HCT116 (cell line): ENCODE results near the gene SMCO4. TPM values are rescaled to one million over a fixed set of nuclear protein-coding genes. Genes with fewer than 3 reads are reported as not detected.

ENCODE experiments used
- ATAC-seq: fragments of 200-7000 bp; cut with Tn5 transposase; 2 replicates; pipeline ENCODE4 v1.9.1; 2020; ENCODE audit warnings: mild to moderate bottlenecking, moderate library complexity
- BruUV-seq: library from RNA; stranded (reverse); fragments of 400-500 nt; replicated peaks from 2 replicates; lab custom pipeline; 2021; lab: Mats Ljungman, UMichigan
- CTCF ChIA-PET: fragments of 300-600 bp; sonication (Branson Sonifier 250); formaldehyde crosslinking; loops from one replicate; lab custom pipeline; 2021; ENCODE audit warnings: antibody characterized with exemption; lab: Charles Lee
- POLR2A ChIA-PET: fragments of 300-600, 350-600 bp; sonication (Branson Sonifier 250); formaldehyde crosslinking; loops from one replicate; lab custom pipeline; 2021; ENCODE audit warnings: antibody characterized with exemption; lab: Charles Lee
- RAD21 ChIA-PET, 2 experiments: fragments of 300-600 bp; sonication (Branson Sonifier 250); formaldehyde crosslinking; loops; one replicate each; lab custom pipeline; 2023; ENCODE audit warnings: low total read pairs in 2 of 2; ENCODE audit not compliant: uncharacterized antibody in 2 of 2, unreplicated experiment in 2 of 2, low non-redundant PET in 1 of 2; lab: Charles Lee
- DNase-seq: peaks from one replicate; pipeline ENCODE4 v3.0.0-alpha.2; 2010; ENCODE audit warnings: low read depth, low spot score
- H2AFZ ChIP-seq: fragments of 200-600 bp; shearing (Covaris generic), sonication (generic); 2 replicates; pipeline ENCODE4 v1.6.1; 2017; ENCODE audit warnings: low read depth, mixed run types, mixed read lengths, antibody characterized with exemption, low read length; ENCODE audit not compliant: poor library complexity, severe bottlenecking
- H3K27ac ChIP-seq: 2 replicates; pipeline ENCODE4 v1.5.1; 2012; ENCODE audit warnings: low read depth, low read length
- H3K27me3 ChIP-seq: fragments of 200-600 bp; sonication (generic); 2 replicates; pipeline ENCODE4 v1.6.1; 2016; ENCODE audit warnings: mixed run types, low read length, mixed read lengths; ENCODE audit not compliant: insufficient read depth
- H3K36me3 ChIP-seq, 2 experiments: fragments of 200-500 bp in 1 of 2; fragments of 200-600 bp in 1 of 2; sonication (Bioruptor generic) in 1 of 2; sonication (generic) in 1 of 2; 2 replicates each; pipeline versions ENCODE4 v1.5.1 to v1.6.1; 2014 to 2016; ENCODE audit warnings: low read length in 2 of 2, inconsistent platforms in 1 of 2, mixed read lengths in 1 of 2, mixed run types in 1 of 2; ENCODE audit not compliant: insufficient read depth in 2 of 2, control insufficient read depth in 1 of 2
- H3K4me1 ChIP-seq, 2 experiments: fragments of 200-600 bp in 1 of 2; sonication (generic) in 1 of 2; 2 replicates each; pipeline versions ENCODE4 v1.5.1 to v1.6.1; 2012 to 2017; ENCODE audit warnings: low read length in 2 of 2, inconsistent platforms in 1 of 2, mild to moderate bottlenecking in 1 of 2, mixed read lengths in 1 of 2, mixed run types in 1 of 2, moderate library complexity in 1 of 2; ENCODE audit not compliant: insufficient read depth in 2 of 2, control insufficient read depth in 1 of 2
- H3K4me2 ChIP-seq: fragments of 200-600 bp; sonication (generic); 2 replicates; pipeline ENCODE4 v1.6.1; 2017; ENCODE audit warnings: mixed run types, low read length, mixed read lengths
- H3K4me3 ChIP-seq, 2 experiments: fragments of 200-600 bp in 1 of 2; sonication (generic) in 1 of 2; replicated peaks in 1 of 2; 2 replicates each; pipeline ENCODE4 v1.5.1; 2011 to 2016; ENCODE audit warnings: low read length in 2 of 2, control low read depth in 1 of 2, low read depth in 1 of 2, mild to moderate bottlenecking in 1 of 2, mixed read lengths in 1 of 2, mixed run types in 1 of 2
- H3K79me2 ChIP-seq: fragments of 200-600 bp; sonication (generic); 2 replicates; pipeline ENCODE4 v1.6.1; 2017; ENCODE audit warnings: mild to moderate bottlenecking, mixed run types, low read length, moderate library complexity, mixed read lengths; ENCODE audit not compliant: insufficient read depth
- H3K9ac ChIP-seq: fragments of 200-600 bp; sonication (generic); 2 replicates; pipeline ENCODE4 v1.6.1; 2016; ENCODE audit warnings: low read length, mixed read lengths
- H3K9me2 ChIP-seq: fragments of 200-600 bp; sonication (generic), shearing (Covaris generic); 2 replicates; pipeline ENCODE4 v1.6.1; 2017; ENCODE audit warnings: mixed run types, mild to moderate bottlenecking, moderate library complexity; ENCODE audit not compliant: insufficient read depth
- H3K9me3 ChIP-seq, 2 experiments: fragments of 200-500 bp in 1 of 2; fragments of 200-600 bp in 1 of 2; sonication (Bioruptor generic) in 1 of 2; sonication (generic) in 1 of 2; 2 replicates each; pipeline ENCODE4 v1.6.1; 2014 to 2017; ENCODE audit warnings: low read length in 2 of 2, mixed read lengths in 2 of 2, inconsistent platforms in 1 of 2, low read depth in 1 of 2, mild to moderate bottlenecking in 1 of 2, mixed run types in 1 of 2, moderate library complexity in 1 of 2; ENCODE audit not compliant: control insufficient read depth in 1 of 2, insufficient read depth in 1 of 2
- H4K20me1 ChIP-seq: fragments of 200-600 bp; sonication (generic), shearing (Covaris generic); 2 replicates; pipeline ENCODE4 v1.6.1; 2017; ENCODE audit warnings: mixed run types, mild to moderate bottlenecking, moderate library complexity; ENCODE audit not compliant: insufficient read depth
- CEBPB ChIP-seq: IDR thresholded peaks from 2 replicates; pipeline ENCODE4 v1.6.1; 2012; ENCODE audit warnings: low read depth
- EGR1 ChIP-seq: IDR thresholded peaks from 2 replicates; pipeline ENCODE4 v1.6.1; 2012; ENCODE audit warnings: low read depth
- ELF1 ChIP-seq: IDR thresholded peaks from 2 replicates; pipeline ENCODE4 v1.6.1; 2012; ENCODE audit warnings: low read depth, borderline replicate concordance
- EZH2 ChIP-seq: fragments of 200-600 bp; sonication (generic); IDR thresholded peaks from 2 replicates; pipeline ENCODE4 v1.6.1; 2017; ENCODE audit warnings: antibody characterized with exemption, mixed run types
- EZH2phosphoT487 ChIP-seq: fragments of 200-600 bp; IDR thresholded peaks from 2 replicates; pipeline ENCODE4 v1.6.1; 2018; ENCODE audit warnings: antibody characterized with exemption, borderline replicate concordance
- JUND ChIP-seq: IDR thresholded peaks from 2 replicates; pipeline ENCODE4 v1.6.1; 2012
- MAX ChIP-seq: IDR thresholded peaks from 2 replicates; pipeline ENCODE4 v1.6.1; 2012
- POLR2AphosphoS5 ChIP-seq: IDR thresholded peaks from 2 replicates; pipeline ENCODE4 v1.6.1; 2011; ENCODE audit warnings: mild to moderate bottlenecking, low read depth, low read length, moderate library complexity
- RAD21 ChIP-seq: IDR thresholded peaks from 2 replicates; pipeline ENCODE4 v1.6.1; 2012; ENCODE audit warnings: low read depth, mild to moderate bottlenecking
- SP1 ChIP-seq: IDR thresholded peaks from 2 replicates; pipeline ENCODE4 v1.6.1; 2012; ENCODE audit warnings: low read depth
- ZBTB33 ChIP-seq: IDR thresholded peaks from 2 replicates; pipeline ENCODE4 v1.6.1; 2011; ENCODE audit warnings: mild to moderate bottlenecking, low read length, moderate library complexity; ENCODE audit not compliant: insufficient replicate concordance; ENCODE audit errors: extremely low read depth
- ZFX ChIP-seq: fragments of 450-650 bp; IDR thresholded peaks from 2 replicates; pipeline ENCODE4 v1.6.1; 2017
- ZNF274 ChIP-seq: fragments of 200-500 bp; sonication (Bioruptor generic); IDR thresholded peaks from 2 replicates; pipeline ENCODE4 v1.6.1; 2014; ENCODE audit warnings: mild to moderate bottlenecking, low read depth, low read length, inconsistent platforms
- intact Hi-C: fragments of 100-400 bp; cut with micrococcal nuclease; formaldehyde crosslinking; loops from 2 replicates; pipeline ENCODE4 v1.10.0; 2022
- total RNA-seq: library from RNA; stranded (reverse); gene quantifications from one replicate; pipeline ENCODE4 v1.2.1, GENCODE V29; 2021; ENCODE audit not compliant: unreplicated experiment
- TF ChIP-seq, protein P1 (sequence below): IDR thresholded peaks from 2 replicates; pipeline ENCODE4 v1.6.1; 2012

The SMCO4 gene
- total RNA-seq, 1 experiment from 2014 or later, result 23.1 TPM

DNA sequence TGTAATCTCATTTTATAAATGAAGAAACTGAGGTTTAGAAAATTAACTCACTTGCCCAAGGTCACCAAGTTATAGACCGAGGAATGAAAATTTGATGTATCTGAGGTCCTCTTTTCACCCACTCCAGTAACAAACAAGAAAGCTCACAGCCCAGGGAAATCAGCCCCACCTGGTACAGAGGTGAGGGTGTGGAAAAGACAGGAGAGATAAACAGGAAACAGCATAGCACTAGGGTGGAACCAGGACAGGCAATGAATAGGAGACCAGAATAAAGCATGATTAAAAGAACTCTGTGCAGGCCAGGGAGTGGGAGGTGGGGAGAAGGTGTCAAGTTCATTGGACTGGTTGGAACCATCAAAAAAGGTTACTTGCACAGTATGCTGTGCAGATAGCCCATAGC is 46.2 kb upstream of the SMCO4 start:
- no peak overlapping the region for H3K9ac ChIP-seq
- peaks cover 0 to 9% of the 10 kb centered on the region in 2 experiments; a peak in 2 of 4 replicates for H3K4me1 ChIP-seq
- ChIA-PET POLR2A (no interaction called here), CTCF (no interaction called here)
- H3K36me3 ChIP-seq, result no peaks in the 10 kb centered on the region
- no peak for DNase-seq
- H3K27me3 ChIP-seq, result no peaks in the 10 kb centered on the region
- H3K27ac ChIP-seq, result no peak overlapping the region
- no TSS peak for BruUV-seq
- H3K9me2 ChIP-seq, result no peaks in the 10 kb centered on the region
- H2AFZ ChIP-seq, result no peak overlapping the region
- TF ChIP-seq ELF1 (no peak), EGR1 (no peak), ZBTB33 (no peak), RAD21 (no peak), EZH2 (no peak), MAX (no peak)
- TF ChIP-seq, all 23 proteins: peak for 0
- H4K20me1 ChIP-seq, result no peaks in the 10 kb centered on the region
- H3K9me3 ChIP-seq, result no peaks in the 10 kb centered on the region
- no peak for ATAC-seq
- intact Hi-C loops, result no loop called here
- no peak overlapping the region for H3K4me3 ChIP-seq
- H3K4me2 ChIP-seq, result no peak overlapping the region
- RAD21 ChIA-PET, result no interaction called here
- no peaks in the 10 kb centered on the region for H3K79me2 ChIP-seq

DNA sequence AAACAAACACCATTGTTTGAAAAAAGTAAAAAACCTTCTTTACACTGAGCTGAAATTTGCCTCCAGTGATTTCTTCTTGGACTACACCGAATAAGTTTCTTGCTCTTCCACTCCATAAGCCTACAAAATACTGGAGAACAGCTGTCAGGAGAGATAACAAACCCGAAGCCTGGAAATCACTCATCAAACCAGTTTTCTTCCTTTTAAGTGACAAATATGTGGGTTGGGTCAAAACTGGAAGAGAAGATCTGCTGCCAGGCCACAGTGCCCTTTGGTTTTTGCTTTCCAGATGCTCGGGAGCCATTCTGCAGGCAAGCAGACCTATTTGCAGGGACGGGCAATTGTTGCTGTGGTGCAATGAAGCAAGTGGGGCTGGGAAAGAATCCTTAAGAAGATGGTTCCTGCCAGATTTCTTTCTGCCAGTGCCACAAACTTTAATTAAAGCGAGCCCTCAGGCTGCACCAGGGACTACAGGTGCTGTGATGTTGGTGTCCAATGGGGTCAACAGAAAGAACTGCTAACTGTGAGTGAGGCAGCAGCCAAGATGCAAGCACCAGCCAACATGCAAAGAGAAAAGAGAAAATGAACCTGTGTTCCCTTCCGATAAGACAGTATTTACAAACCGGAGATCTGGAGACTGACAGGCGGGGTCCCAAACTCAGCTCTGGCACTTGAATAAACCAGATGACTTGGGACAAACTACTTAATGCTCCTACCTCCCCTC is 44.8 kb upstream of the SMCO4 start:
- H3K4me3 ChIP-seq, result no peak overlapping the region
- RAD21 ChIA-PET, result no interaction called here
- POLR2A ChIA-PET, result no interaction called here
- no peaks in the 10 kb centered on the region for H3K27me3 ChIP-seq
- H3K9me2 ChIP-seq, result no peaks in the 10 kb centered on the region
- H3K9ac ChIP-seq, result no peak overlapping the region
- H3K79me2 ChIP-seq, result no peaks in the 10 kb centered on the region
- H3K4me2 ChIP-seq, result no peak overlapping the region
- no peak for DNase-seq
- H4K20me1 ChIP-seq, result no peaks in the 10 kb centered on the region
- CTCF ChIA-PET, result no interaction called here
- no peak overlapping the region for H3K27ac ChIP-seq
- no TSS peak for BruUV-seq
- no peaks in the 10 kb centered on the region for H3K36me3 ChIP-seq
- intact Hi-C loops, result no loop called here
- H3K9me3 ChIP-seq, result no peaks in the 10 kb centered on the region
- H2AFZ ChIP-seq, result no peak overlapping the region
- no peak for ATAC-seq
- H3K4me1 ChIP-seq, result peaks cover 0 to 9% of the 10 kb centered on the region in 2 experiments; a peak in 2 of 4 replicates
- TF ChIP-seq ZFX (no peak), CEBPB (no peak), JUND (no peak), MAX (no peak), ZBTB33 (no peak), EZH2phosphoT487 (no peak), POLR2AphosphoS5 (no peak), SP1 (no peak), ZNF274 (no peak)
- TF ChIP-seq, protein P1, sequence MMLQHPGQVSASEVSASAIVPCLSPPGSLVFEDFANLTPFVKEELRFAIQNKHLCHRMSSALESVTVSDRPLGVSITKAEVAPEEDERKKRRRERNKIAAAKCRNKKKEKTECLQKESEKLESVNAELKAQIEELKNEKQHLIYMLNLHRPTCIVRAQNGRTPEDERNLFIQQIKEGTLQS, result no peak
